Adrenal gland (tissue), 12 donors: ENCODE data around the gene PHF12. TPM values are rescaled to one million over a fixed set of nuclear protein-coding genes. Genes with fewer than 3 reads are reported as not detected.
"Not testable (repeated sequence)": the region's sequence is repeated elsewhere in the genome, so short reads cannot be mapped to it uniquely, and the experiment has no call there.

ENCODE experiments used
- DNase-seq, 7 donors: peaks; one replicate each; pipeline ENCODE4 v3.0.0-alpha.2; 2019 to 2020
- H3K27ac ChIP-seq, 5 donors: fragments of 200-600 bp; sonication (generic) in 4 of 5; 1 replicate in 3 of 5; 2 replicates in 2 of 5; pipeline versions ENCODE4 v1.5.1 to v1.8.0; 2016 to 2020; ENCODE audit warnings: mild to moderate bottlenecking in 1 of 5
- H3K27me3 ChIP-seq: fragments of 200-600 bp; 2 replicates; pipeline ENCODE4 v1.8.0; 2021
- H3K36me3 ChIP-seq, 2 donors: fragments of 200-600 bp; replicated peaks in 1 of 2; 1 replicate in 1 of 2; 2 replicates in 1 of 2; pipeline versions ENCODE4 v1.5.1 to v1.8.0; 2018 to 2022
- H3K4me1 ChIP-seq, 2 donors: fragments of 200-600 bp; replicated peaks in 1 of 2; 1 replicate in 1 of 2; 2 replicates in 1 of 2; pipeline versions ENCODE4 v1.5.1 to v1.8.0; 2018 to 2021
- H3K4me3 ChIP-seq, 4 donors: fragments of 200-600 bp; sonication (generic) in 3 of 4; one replicate each; pipeline ENCODE4 v1.5.1; 2016 to 2018
- H3K9me3 ChIP-seq, 3 donors: fragments of 200-600 bp; sonication (generic) in 1 of 3; replicated peaks in 1 of 3; 1 replicate in 2 of 3; 2 replicates in 1 of 3; pipeline versions ENCODE4 v1.5.1 to v1.8.0; 2016 to 2021
- POLR2A ChIP-seq, 2 donors: fragments of 450-650 bp; IDR thresholded peaks; one replicate each; pipeline ENCODE4 v1.6.1; 2017; ENCODE audit warnings: antibody characterized with exemption in 2 of 2, mild to moderate bottlenecking in 2 of 2, moderate library complexity in 1 of 2
- WGBS, 4 donors: extraction: QIAGEN DNeasy Blood & Tissue Kit in 2 of 4; methylation state at CpG; one replicate each; pipeline versions ENCODE4 v1.1.5 to v1.1.7; 2013 to 2017; 5-methylcytosine and 5-hydroxymethylcytosine counted together
- intact Hi-C, 2 donors: fragments of 100-400 bp; cut with DNase I; formaldehyde crosslinking; loops; one replicate each; pipeline versions ENCODE4 v1.14.1 to v1.15.0; 2022 to 2023
- polyA plus RNA-seq, 3 donors: library from polyadenylated mRNA; stranded (reverse); fragments of 200-250 nt in 2 of 3; fragments of 350-450 nt in 1 of 3; fragmentation: Illumina TruSeq in 1 of 3; extraction: RNeasy Lipid Tissue Mini Kit (QIAGEN cat#74804) in 1 of 3; gene quantifications; one replicate each; pipeline ENCODE4 v1.2.3, GENCODE V29; 2013 to 2014
- total RNA-seq, 9 donors: library from RNA; depleted of rRNA in 4 of 9; stranded (reverse); fragments of >200 nt in 4 of 9; fragments of 120-200 nt in 1 of 9; fragmentation: NEBNext Ultra II Directional in 1 of 9; extraction: Animal tissue kit (Norgen Biotek cat#: 25700) in 1 of 9; gene quantifications; one replicate each; pipeline versions ENCODE4 v1.1.0 to v1.2.4, GENCODE V29; 2013 to 2023
- TF ChIP-seq, protein P1 (sequence below), 6 experiments: fragments of 450-650 bp in 4 of 6; fragments of 200-600 bp in 2 of 6; sonication (generic) in 1 of 6; IDR thresholded peaks; 1 replicate in 5 of 6; 2 replicates in 1 of 6; pipeline versions ENCODE4 v1.5.1 to v1.8.0; 2016 to 2021; ENCODE audit warnings: antibody characterized with exemption in 6 of 6, mild to moderate bottlenecking in 2 of 6, moderate library complexity in 1 of 6
- donor health status: healthy with polysubstance abuse.
- donor health status: Bipolar disorder and iron deficiency.
- donor health status: DM: yes; HTN: yes; CAD: no.
- donor health status: DM: no; HTN: no; CAD: no.
- donor health status: DM: no; HTN: no; CAD: no.
- donor health status: DM: yes; HTN: yes; CAD: no.

Gene PHF12
- total and polyA plus RNA-seq, 12 donors, result 14.4 to 47.9 (median 26.3) TPM

DNA sequence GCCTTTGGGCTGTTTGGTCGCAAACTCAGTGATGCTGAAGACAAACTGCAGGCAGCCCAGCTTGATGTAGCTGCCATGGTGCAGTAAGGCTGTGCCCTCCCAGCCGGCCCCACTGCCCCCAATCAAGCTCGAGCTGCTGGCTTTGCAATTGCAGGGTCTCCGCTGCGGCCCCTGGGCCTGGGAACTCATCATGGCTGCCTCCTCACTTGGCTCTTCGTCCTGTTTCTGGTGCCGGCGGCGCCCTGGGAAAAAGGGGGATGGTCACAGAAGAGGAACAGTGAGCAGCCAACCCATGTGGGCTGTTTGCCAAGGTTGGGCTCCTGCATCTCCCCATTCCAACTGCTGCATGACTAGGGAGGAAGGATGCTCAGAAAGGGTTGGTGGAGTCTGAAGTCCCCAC lies 45.0 kb downstream of the PHF12 start:
- Histone ChIP-seq H3K36me3 (peaks cover 0 to 55% of the 10 kb centered on the region in 2 donors), H3K4me1 (peaks cover 8 to 40% of the 10 kb centered on the region in 2 donors), H3K27ac (no peak overlapping the region), H3K4me3 (no peak overlapping the region), H3K27me3 (no peaks in the 10 kb centered on the region), H3K9me3 (no peaks in the 10 kb centered on the region)
- WGBS, 4 donors, result 75 to 83% (median 79%) methylated on average over 8 to 9 of the region's 9 CpGs
- intact Hi-C loops, result no loop called here
- no peak for DNase-seq
- TF ChIP-seq POLR2A (IDR thresholded peaks at IDR 0.05), result no peak
- TF ChIP-seq, protein P1, sequence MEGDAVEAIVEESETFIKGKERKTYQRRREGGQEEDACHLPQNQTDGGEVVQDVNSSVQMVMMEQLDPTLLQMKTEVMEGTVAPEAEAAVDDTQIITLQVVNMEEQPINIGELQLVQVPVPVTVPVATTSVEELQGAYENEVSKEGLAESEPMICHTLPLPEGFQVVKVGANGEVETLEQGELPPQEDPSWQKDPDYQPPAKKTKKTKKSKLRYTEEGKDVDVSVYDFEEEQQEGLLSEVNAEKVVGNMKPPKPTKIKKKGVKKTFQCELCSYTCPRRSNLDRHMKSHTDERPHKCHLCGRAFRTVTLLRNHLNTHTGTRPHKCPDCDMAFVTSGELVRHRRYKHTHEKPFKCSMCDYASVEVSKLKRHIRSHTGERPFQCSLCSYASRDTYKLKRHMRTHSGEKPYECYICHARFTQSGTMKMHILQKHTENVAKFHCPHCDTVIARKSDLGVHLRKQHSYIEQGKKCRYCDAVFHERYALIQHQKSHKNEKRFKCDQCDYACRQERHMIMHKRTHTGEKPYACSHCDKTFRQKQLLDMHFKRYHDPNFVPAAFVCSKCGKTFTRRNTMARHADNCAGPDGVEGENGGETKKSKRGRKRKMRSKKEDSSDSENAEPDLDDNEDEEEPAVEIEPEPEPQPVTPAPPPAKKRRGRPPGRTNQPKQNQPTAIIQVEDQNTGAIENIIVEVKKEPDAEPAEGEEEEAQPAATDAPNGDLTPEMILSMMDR (IDR thresholded peaks at IDR 0.05), result no peak

DNA sequence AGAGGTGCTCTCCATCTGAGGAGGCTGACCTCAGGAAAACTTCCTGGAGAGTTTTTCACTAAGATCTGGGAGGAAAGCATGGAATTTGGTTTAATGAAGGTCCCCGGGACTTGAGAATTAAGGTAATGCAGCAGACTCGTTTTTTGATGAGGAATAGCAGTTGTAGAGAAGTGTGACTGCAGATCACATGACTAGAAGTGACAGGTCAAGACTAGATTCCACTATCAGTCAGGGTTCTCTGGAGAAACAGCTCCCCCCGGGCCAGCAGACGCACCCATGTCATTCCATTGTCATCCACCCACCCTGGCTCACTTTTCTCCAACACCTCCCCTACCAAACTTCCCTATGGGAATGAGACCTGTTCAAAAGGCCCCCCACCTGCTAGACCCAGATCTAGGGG lies 46.5 kb downstream of the PHF12 start:
- intact Hi-C loops, result no loop called here
- DNase-seq, result no peak
- peaks cover 0 to 41% of the 10 kb centered on the region in 2 donors for H3K36me3 ChIP-seq
- H3K27me3 ChIP-seq, result no peaks in the 10 kb centered on the region
- H3K27ac ChIP-seq, result no peak overlapping the region
- no peaks in the 10 kb centered on the region for H3K9me3 ChIP-seq
- H3K4me3 ChIP-seq, result no peak overlapping the region
- 40 to 52% (median 44%) methylated on average over 4 of the region's 4 CpGs for WGBS, 4 donors
- H3K4me1 ChIP-seq, result peaks cover 8 to 43% of the 10 kb centered on the region in 2 donors
- no peak for TF ChIP-seq POLR2A (IDR thresholded peaks at IDR 0.05)
- TF ChIP-seq, protein P1 (IDR thresholded peaks at IDR 0.05), result no peak

GRCh38 chr17:28903546-28903841 lies 47.8 kb downstream of the PHF12 start:
- DNase-seq, H3K27me3 ChIP-seq, H3K9me3 ChIP-seq, intact Hi-C loops, H3K4me3 ChIP-seq: not testable (repeated sequence)
- H3K27ac ChIP-seq, result peak overlapping the region in 1 of 5 donors; percentile 89
- WGBS, 4 donors, result 44 to 60% (median 53%) methylated on average over 5 of the region's 5 CpGs
- H3K4me1 ChIP-seq, result peaks cover 5 to 33% of the 10 kb centered on the region in 2 donors
- H3K36me3 ChIP-seq, result peaks cover 0 to 28% of the 10 kb centered on the region in 2 donors

DNA sequence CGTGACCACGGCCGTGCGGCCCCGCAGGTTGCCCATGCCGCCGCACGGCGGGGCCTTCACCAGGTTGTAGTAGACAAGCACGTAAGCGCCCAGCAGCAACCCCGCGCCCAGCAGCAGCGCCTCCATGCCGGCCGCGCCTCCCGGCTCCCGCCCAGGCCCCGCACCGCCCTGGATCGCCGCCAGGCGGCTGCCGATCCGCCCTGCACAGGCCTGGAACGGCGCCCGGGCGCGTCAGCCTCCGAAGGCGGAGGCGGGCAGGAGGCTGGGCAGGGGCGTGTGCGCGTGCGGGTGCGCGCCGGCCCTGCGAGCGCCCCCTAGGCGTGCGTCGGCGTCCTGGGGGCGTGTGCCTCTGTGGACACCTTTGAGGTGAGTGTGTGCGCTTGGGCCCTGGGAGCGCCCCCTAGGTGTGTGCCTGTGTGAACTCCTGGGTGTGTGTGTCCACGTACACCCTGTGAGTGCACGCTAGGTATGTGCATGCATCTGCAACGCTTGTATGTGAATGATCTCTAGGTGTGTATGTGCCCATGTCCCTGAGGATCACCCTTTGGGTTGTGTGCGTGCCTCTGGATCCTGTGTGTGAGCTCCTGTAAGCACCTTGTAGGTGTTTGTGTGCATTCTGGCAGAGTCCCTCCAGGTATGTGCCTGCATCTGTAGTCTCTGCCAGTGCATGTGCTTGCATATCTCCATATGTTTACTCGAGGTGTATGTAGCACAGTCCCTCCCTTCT lies 48.3 kb downstream of the PHF12 start, which contains the start of gene DHRS13:
Gene DHRS13, minus strand, starts transcription at position 261 of the 727 bp plus-strand sequence. Its CDS starts 135 bp downstream, at position 126.
- WGBS, 4 donors, result 1 to 28% (median 1%) methylated on average over 2 to 55 of the region's 55 CpGs
- intact Hi-C loops, result no loop called here
- peak within 1 kb of the TSS in 2 of 4 donors; percentile 39 to 71 for H3K4me3 ChIP-seq
- peak within 1 kb of the TSS; percentile 26 to 89 (median 72) for H3K27ac ChIP-seq
- no peaks in the 10 kb centered on the region for H3K27me3 ChIP-seq
- H3K36me3 ChIP-seq, result peaks cover 0 to 22% of the 10 kb centered on the region in 2 donors
- peak; percentile 89 to 94 (median 91) for DNase-seq
- no peaks in the 10 kb centered on the region for H3K9me3 ChIP-seq
- peaks cover 2 to 31% of the 10 kb centered on the region in 2 donors for H3K4me1 ChIP-seq
- TF ChIP-seq, protein P1 (IDR thresholded peaks at IDR 0.05), result peak; percentile 33 to 92 (median 72)
- TF ChIP-seq POLR2A (IDR thresholded peaks at IDR 0.05), result no peak
